GM21367 (cell line): Measurements from ENCODE around the gene SPOCK1.
"Not testable (repeated sequence)": the region's sequence is repeated elsewhere in the genome, so short reads cannot be mapped to it uniquely, and the experiment has no call there.

Source experiments
- ATAC-seq: cut with Tn5 transposase; IDR thresholded peaks from one replicate; pipeline ENCODE4 v1.9.1; 2021; ENCODE audit not compliant: unreplicated experiment

SPOCK1 gene

DNA sequence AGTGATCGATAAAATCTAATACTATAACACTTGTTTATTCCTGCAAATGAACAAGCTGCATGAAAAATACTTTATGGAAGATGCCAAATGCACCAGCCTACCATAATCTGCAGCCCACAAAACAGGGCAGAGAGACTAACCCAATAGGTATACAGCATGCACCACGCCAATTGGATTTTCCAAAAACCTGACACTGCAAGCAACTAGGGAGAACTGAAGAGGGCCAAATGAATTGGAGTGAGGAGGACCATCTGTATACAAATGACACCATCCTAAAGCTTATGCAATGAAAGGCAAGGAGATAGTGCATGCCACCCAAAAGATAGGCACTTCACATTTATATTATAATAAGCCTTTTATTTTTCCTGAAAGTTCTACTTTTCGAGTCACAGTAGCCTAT lies 100.4 kb downstream of the SPOCK1 start:
- ATAC-seq, result no peak

- ATAC-seq, result no peak
Observed at GRCh38 chr5:137398154-137398553, 101.0 kb downstream of the SPOCK1 start.

DNA sequence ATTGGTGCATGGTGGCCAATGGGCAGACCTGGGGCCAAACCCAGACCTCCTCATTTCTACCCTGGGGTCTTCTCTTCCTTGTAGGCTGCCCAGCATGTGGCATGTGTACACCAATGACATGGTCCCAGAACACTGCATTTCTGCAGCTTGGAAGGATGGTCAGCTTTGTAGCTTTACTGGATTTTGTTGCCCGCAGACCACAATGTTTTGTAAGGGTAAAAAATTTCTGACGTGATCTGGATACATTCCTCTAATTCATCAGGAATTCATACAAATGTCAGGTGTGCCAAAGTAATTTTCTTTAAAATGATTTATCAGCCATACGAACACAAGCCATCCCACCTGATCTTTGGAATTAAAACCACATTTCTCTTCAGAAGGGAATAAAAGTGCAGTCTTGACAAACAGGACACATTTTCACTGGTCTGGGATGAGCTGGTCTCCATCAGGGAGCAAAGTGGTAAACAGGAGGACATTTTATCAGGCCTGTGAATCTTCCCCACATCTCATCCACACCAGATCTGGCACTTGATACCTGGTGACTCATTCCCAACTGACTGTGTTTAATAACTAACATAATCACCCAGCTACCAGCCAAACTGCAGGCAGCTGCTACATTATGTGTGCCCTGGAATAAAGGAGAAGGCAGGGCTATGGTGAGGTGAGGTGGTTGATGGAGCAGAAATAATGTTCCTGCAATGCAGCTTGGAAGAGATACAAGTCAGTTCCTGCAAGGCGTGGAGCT lies 103.9 kb downstream of the SPOCK1 start:
- ATAC-seq, result no peak

- no peak for ATAC-seq
Observed at GRCh38 chr5:137394380-137394779, 104.7 kb downstream of the SPOCK1 start.

- ATAC-seq, result no peak
Observed at GRCh38 chr5:137393196-137393993, 105.7 kb downstream of the SPOCK1 start.

DNA sequence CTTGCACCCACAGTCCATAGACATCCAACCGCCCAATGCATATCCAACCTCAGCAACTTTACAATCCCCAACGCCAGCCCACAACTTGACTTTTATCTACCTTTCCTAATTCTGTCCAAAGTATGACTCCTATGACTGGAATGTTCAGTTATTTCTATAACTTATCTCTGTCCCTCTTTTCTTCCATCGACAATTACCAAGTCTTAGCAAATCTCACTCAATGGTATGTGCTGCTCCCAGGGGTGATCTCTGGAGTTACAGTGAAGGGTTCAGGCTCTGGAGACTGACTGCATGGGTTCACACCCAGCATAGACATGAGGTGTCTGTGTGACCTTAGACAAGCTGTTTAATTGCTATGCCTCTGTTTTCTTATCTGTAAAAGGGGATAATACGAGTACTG lies 106.9 kb downstream of the SPOCK1 start:
- no peak for ATAC-seq

- ATAC-seq, result not testable (repeated sequence)
Observed at GRCh38 chr5:137391044-137391443, 108.1 kb downstream of the SPOCK1 start.

GRCh38 chr5:137389042-137389441 lies 110.1 kb downstream of the SPOCK1 start:
- ATAC-seq, result no peak

DNA sequence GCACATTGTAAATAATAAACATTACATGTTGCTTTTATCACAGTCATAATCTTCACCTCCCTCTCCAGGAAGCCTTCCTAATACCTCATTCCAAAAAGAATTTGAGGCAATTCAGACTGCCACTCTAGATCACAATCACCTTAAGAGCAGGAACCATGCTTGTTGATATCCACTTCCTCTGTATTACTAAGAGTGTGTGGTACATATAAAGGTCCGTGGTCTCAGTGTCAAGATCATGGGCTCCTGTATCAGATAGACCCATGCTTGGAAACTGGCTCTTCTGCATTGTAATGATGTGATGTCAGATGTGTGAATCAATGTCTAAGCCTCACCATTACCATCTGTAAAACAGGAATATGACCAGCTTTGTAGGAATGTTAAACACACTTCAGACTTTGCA lies 114.1 kb downstream of the SPOCK1 start:
- ATAC-seq, result no peak

- no peak for ATAC-seq
Observed at GRCh38 chr5:137383909-137384308, 115.2 kb downstream of the SPOCK1 start.

- no peak for ATAC-seq
Observed at GRCh38 chr5:137381555-137381954, 117.6 kb downstream of the SPOCK1 start.

- no peak for ATAC-seq
Observed at GRCh38 chr5:137379555-137380286, 119.4 kb downstream of the SPOCK1 start.

DNA sequence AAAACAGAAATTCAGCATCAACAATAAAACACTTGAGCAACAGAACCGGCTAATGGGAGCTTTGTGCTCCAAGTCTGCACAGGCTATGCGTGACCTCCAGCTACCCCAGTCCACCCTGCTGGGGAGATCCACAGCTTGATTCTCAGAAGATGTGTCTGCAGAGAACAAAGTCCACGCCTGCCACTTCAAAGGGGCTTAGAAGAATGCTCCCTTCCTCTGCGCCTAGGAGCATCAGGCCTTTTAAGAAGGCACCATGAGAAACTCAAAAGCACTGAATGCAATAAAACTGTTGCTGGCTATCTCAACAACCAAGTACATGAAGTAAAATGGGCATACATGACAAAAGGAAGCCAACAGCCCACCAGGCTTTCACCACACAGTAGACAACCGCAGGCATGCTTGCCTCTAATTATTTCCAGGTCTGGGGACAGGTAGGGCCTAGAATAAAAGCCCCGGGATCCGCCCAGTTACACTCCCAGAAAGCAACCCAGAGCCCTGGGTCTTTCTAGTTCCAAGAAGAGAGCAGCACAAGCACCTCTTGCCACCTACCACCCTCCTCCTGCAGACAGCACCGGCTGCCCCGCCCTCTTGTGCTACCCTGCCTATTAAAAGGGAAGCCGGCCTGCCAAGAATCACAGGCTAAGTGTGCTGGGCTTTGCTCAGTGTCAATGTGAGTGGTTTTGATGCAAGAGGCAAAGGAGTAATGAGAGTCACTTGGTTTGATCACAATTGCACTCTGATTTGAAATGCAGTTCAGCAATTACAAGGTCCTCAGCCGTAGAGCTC lies 123.2 kb downstream of the SPOCK1 start:
- no peak for ATAC-seq

GRCh38 chr5:137374110-137374714 lies 124.9 kb downstream of the SPOCK1 start:
- ATAC-seq, result no peak

DNA sequence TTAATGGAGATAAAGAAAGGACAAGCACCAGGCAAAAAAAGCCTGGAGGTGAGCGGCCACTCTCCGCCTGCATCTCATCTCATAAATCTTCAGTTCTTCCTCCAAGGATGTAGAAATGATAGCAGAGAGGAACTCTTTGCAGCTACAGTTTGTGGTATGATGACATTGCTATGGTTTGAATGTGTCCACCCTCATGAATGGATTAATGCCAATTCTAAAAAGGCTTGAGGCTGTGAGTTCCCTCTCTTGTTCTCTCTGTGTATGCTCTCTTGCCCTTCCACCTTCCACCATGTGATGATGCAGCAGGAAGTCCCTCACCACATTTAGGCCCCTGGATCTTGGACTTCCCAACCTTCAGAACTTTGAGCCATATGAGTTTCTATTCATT lies 126.4 kb downstream of the SPOCK1 start:
- no peak for ATAC-seq

DNA sequence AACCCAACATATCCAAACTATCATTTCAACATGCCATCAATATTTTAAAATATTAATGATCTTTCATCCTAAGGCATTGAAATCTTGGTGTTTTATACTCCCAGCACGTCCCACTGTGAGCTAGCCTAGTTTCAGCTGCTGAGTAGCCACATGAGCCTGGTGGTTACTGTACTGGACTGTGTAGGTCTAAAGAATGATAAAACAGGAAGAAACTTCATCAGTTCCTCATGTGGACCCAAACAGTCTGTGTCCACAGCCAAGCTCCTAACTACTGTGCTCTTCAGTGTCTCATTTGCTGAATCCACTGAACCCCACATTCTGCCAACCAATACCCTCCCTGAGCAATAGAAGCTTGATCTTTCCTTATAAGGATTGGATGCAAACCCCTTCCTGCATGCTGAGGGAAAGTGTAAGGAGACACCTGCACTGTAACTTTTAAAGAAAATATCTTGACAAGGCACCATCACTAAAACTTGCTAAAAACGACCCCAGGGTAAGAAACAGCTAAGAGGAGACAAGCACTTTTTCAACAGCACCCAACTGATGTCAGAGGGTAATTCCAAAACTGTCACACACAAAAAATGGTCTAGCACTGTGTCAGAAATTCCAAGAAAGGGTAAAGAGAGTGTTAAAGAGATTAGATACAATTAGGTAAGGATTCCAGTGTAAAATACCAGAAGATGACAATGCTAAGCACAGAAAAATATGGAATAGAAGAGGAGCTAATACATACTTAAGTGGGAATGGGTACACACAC lies 126.9 kb downstream of the SPOCK1 start:
- no peak for ATAC-seq

- ATAC-seq, result no peak
Observed at GRCh38 chr5:137370096-137371071, 128.7 kb downstream of the SPOCK1 start.

DNA sequence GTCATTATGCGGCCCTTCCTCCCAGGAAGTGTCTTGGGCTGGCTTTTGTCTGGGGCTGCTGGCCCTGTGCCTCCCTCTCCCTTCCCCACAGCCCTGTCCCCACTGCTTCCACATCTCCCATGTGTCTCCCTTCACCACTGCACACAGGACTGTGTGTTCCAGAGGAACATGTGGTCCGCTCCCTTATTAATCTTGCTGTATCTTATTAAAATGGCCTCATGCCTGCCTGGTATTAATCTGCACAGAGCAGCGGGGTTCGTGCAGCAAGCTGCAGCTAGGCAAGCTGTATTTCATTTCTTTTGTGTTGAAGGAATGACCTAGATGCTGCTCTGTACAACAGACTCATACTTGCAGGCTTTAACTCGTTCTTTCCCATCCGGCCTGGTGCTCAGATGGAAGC lies 130.5 kb downstream of the SPOCK1 start:
- ATAC-seq, result no peak

DNA sequence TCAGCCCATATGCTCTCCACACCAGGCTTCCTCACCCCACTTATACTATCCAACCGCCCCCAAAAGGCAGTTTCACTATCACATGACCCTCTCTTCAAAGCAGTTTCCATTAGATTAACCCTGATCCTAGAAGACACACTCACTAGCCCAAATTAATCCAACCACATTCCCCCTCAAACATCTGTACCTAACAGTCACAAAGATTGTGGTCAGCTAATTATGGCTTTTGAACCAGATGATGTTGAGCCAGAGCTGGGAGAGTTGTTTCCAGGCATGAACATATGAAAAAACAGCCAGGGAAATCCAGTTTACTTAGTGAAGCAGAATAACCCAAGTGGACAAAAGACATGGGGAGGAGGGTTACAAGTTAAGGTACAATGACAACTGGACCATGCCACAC lies 131.2 kb downstream of the SPOCK1 start:
- ATAC-seq, result no peak
